WERI-Rb-1 (cell line): ENCODE data around the gene PTPN1.

ENCODE experiments used
- DNase-seq: peaks from one replicate; pipeline ENCODE4 v3.0.0-alpha.2; 2020
- H3K27ac ChIP-seq: fragments of 250-450 bp; sonication (Bioruptor Pico); 2 replicates; pipeline ENCODE4 v1.5.1; 2020; ENCODE audit warnings: mild to moderate bottlenecking, moderate library complexity
- H3K27me3 ChIP-seq: fragments of 250-450 bp; sonication (Bioruptor Pico); 2 replicates; pipeline ENCODE4 v1.5.1; 2021; ENCODE audit warnings: mild to moderate bottlenecking, low read depth, moderate library complexity; ENCODE audit not compliant: insufficient read depth, severe bottlenecking
- H3K36me3 ChIP-seq: fragments of 250-450 bp; sonication (Bioruptor Pico); 2 replicates; pipeline ENCODE4 v1.5.1; 2020; ENCODE audit warnings: mild to moderate bottlenecking, moderate library complexity
- H3K4me3 ChIP-seq: 2 replicates; pipeline ENCODE4 v1.5.1; 2011; ENCODE audit warnings: low read depth, mild to moderate bottlenecking, control low read depth, low read length
- H3K9me3 ChIP-seq: fragments of 250-450 bp; sonication (Bioruptor Pico); 2 replicates; pipeline ENCODE4 v1.5.1; 2021; ENCODE audit warnings: mild to moderate bottlenecking, moderate library complexity; ENCODE audit not compliant: severe bottlenecking
- CTCF ChIP-seq: IDR thresholded peaks from 2 replicates; pipeline ENCODE4 v1.5.1; 2011; ENCODE audit warnings: low read depth, mild to moderate bottlenecking, control low read depth, inconsistent platforms, low read length

Gene PTPN1

GRCh38 chr20:50528129-50528528 is 17.9 kb downstream of the PTPN1 start:
- H3K4me3 ChIP-seq = no peak overlapping the region
- H3K36me3 ChIP-seq = no peaks in the 10 kb centered on the region; the same call in 1 of the 2 replicates
- TF ChIP-seq CTCF = no peak
- H3K27ac ChIP-seq = no peak overlapping the region
- no peaks in the 10 kb centered on the region for H3K9me3 ChIP-seq
- no peak for DNase-seq
- H3K27me3 ChIP-seq = no peaks in the 10 kb centered on the region

DNA sequence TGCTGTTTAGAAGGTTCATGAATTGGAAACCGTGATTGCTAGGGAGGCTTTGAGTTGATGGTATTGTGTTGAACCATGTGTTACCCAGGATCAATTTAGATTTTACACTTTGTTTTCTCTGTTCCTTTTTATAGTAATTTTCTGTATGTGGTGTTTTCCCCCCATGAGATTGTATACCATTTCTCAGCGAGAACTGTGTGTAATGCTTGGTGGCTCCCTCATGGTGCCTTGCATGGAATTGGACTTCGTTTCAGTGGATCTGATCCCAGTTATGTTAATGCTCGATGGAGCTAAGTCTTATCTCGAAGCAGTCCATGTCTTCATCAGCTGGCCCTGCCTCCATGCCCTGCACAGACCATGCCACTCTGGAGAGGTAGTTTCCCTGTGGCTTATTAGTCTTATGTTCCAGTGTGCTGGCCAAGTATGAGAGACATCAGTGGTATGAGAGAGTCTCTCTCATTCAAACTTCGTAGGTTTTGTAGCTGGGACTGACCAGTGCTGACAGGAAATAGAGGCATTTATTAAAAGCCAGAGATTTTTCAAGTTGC is 18.7 kb downstream of the PTPN1 start:
- TF ChIP-seq CTCF = no peak
- no peak overlapping the region for H3K27ac ChIP-seq

GRCh38 chr20:50532221-50532620 is 22.0 kb downstream of the PTPN1 start:
- Histone ChIP-seq H3K4me3 (no peak overlapping the region), H3K27ac (no peak overlapping the region), H3K36me3 (no peaks in the 10 kb centered on the region; the same call in 1 of the 2 replicates), H3K27me3 (no peaks in the 10 kb centered on the region), H3K9me3 (no peaks in the 10 kb centered on the region)
- no peak for TF ChIP-seq CTCF
- no peak for DNase-seq

More for the DNA sequence above, 18.7 kb downstream of the PTPN1 start:
- H3K36me3 ChIP-seq = no peaks in the 10 kb centered on the region; the same call in 1 of the 2 replicates
- H3K9me3 ChIP-seq = no peaks in the 10 kb centered on the region
- no peak overlapping the region for H3K4me3 ChIP-seq
- DNase-seq = no peak
- H3K27me3 ChIP-seq = no peaks in the 10 kb centered on the region

DNA sequence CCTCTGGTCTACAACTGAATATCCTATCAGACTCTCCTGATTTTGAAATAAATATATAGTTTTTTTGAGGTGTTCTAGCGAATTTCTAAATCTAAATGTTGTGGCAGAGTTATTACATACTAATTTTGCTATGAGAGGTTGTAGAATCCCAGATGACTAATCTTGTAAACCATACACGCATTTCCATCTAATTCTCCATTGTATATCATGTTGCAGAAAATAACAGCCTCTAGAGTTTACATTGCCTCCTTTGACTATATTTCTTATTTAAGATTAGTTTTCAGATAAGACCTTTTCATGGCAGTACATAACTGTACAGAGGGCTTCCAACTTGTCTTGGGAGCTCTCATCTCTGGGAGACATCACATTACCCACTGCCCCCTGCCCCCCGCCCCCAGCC is 22.9 kb downstream of the PTPN1 start:
- no peak for TF ChIP-seq CTCF
- no peak overlapping the region for H3K4me3 ChIP-seq
- H3K9me3 ChIP-seq = no peaks in the 10 kb centered on the region
- DNase-seq = no peak
- H3K27ac ChIP-seq = no peak overlapping the region
- no peaks in the 10 kb centered on the region for H3K27me3 ChIP-seq
- no peaks in the 10 kb centered on the region; the same call in 1 of the 2 replicates for H3K36me3 ChIP-seq

- no peak overlapping the region for H3K4me3 ChIP-seq
Observed at GRCh38 chr20:50533464-50533863, 23.3 kb downstream of the PTPN1 start.

More at GRCh38 chr20:50533464-50533863, 23.3 kb downstream of the PTPN1 start:
- no peaks in the 10 kb centered on the region for H3K9me3 ChIP-seq
- DNase-seq = no peak
- H3K27ac ChIP-seq = no peak overlapping the region
- no peak for TF ChIP-seq CTCF
- H3K27me3 ChIP-seq = no peaks in the 10 kb centered on the region
- no peaks in the 10 kb centered on the region for H3K36me3 ChIP-seq
